Stimulated activated naive B cell treated with anti-CD40 and anti-IgM and Interleukin-4, amounts not matched to agents 10 μg/mL and 1 μg/mL and 100 μg/mL, for 72 hours (primary cell): Measurements from ENCODE around the gene GPD2.
A peak's percentile ranks its signal among the peaks of the same experiment; 100 is the strongest.
"Not testable (repeated sequence)": the region's sequence is repeated elsewhere in the genome, so short reads cannot be mapped to it uniquely, and the experiment has no call there.

Source experiments
- ATAC-seq, 2 donors: fragments of 150-1000 bp; cut with Tn5 transposase; replicated peaks; 2 replicates each; pipeline ENCODE4 v1.10.0; 2021; ENCODE audit warnings: moderate library complexity in 1 of 2
- DNase-seq: peaks from one replicate; pipeline ENCODE4 v3.0.0; 2021
- H3K27ac Mint-ChIP-seq: one replicate; pipeline ENCODE4 v1.8.0; 2022; ENCODE audit warnings: mild to moderate bottlenecking, mixed read lengths
- H3K27me3 Mint-ChIP-seq, 2 donors: one replicate each; pipeline ENCODE4 v1.8.0; 2022; ENCODE audit warnings: mixed read lengths in 2 of 2
- H3K36me3 Mint-ChIP-seq, 2 donors: one replicate each; pipeline ENCODE4 v1.8.0; 2022; ENCODE audit warnings: mixed read lengths in 2 of 2, mild to moderate bottlenecking in 1 of 2
- H3K4me1 Mint-ChIP-seq, 2 donors: one replicate each; pipeline ENCODE4 v1.8.0; 2022; ENCODE audit warnings: mixed read lengths in 2 of 2, mild to moderate bottlenecking in 1 of 2
- H3K4me3 Mint-ChIP-seq, 2 donors: one replicate each; pipeline ENCODE4 v1.8.0; 2022; ENCODE audit warnings: mild to moderate bottlenecking in 2 of 2, mixed read lengths in 2 of 2, moderate library complexity in 1 of 2
- H3K9me3 Mint-ChIP-seq, 2 donors: one replicate each; pipeline ENCODE4 v1.8.0; 2022; ENCODE audit warnings: mixed read lengths in 2 of 2, mild to moderate bottlenecking in 1 of 2

GPD2 gene

DNA sequence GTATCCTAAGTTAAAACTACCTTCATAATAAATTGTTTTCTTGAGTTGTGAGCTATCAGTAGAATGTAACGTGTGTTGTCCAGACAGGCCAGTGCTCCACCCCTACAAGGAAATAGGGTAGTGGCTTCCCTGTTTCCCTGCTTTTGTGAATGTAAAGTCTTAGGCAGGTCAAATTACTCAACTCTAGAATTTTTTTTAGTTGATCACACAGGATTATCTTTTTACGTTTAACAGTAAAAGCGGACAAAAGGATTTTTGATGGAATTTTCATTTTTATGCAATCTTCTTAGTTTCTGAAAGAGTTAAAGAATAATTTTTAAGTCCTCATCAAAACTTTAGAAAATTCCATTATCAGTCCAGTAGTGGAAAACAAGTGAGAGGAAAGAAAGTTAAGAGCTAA, 38.2 kb downstream of the GPD2 start:
- H3K27ac Mint-ChIP-seq = no peak overlapping the region
- H3K4me3 Mint-ChIP-seq = no peak overlapping the region
- H3K4me1 Mint-ChIP-seq = peaks cover 22 to 33% of the 10 kb centered on the region in 2 donors
- no peak for ATAC-seq
- H3K27me3 Mint-ChIP-seq = no peaks in the 10 kb centered on the region
- H3K36me3 Mint-ChIP-seq = peaks cover 6 to 18% of the 10 kb centered on the region in 2 donors
- H3K9me3 Mint-ChIP-seq = no peaks in the 10 kb centered on the region
- DNase-seq = no peak

DNA sequence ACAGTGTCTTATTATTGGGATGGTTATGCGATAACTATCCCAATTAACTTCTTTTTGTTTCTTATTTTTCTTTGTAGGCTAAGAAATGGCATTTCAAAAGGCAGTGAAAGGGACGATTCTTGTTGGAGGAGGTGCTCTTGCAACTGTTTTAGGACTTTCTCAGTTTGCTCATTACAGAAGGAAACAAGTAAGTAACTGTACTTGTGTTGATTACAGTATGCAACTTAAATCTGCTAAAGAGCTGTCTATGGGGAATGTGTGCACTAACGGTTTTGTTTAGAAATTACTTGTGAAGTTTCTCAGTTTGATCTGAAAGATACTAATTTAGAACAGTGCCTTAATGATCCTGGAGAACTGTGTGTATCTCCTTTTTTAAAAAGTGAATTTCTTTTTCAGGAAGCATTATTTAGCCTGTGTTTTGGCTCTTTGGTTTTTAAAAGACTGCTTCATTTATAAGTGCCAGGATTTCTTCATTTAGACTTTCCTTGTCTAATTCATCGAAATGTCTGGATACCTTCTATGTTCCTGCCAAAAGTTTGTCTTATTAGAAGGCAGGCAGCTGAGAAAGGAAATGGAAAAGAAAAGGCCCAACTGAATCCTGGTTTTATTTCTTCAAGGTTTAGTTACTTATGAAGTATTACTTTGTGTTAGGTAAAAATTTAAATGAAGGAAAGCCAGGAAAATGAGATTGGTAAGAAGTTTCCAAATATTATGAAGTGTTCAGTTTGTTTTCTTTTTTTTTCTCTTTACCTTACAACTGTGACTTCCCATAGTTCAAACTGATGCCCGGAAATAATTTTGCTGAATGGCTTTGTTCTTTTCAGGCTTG, 40.1 kb downstream of the GPD2 start:
- DNase-seq = no peak
- Mint-ChIP-seq H3K9me3 (no peaks in the 10 kb centered on the region), H3K27me3 (no peaks in the 10 kb centered on the region), H3K4me1 (peaks cover 11 to 17% of the 10 kb centered on the region in 2 donors), H3K4me3 (no peak overlapping the region), H3K36me3 (peaks cover 12 to 20% of the 10 kb centered on the region in 2 donors), H3K27ac (no peak overlapping the region)
- ATAC-seq = no peak

DNA sequence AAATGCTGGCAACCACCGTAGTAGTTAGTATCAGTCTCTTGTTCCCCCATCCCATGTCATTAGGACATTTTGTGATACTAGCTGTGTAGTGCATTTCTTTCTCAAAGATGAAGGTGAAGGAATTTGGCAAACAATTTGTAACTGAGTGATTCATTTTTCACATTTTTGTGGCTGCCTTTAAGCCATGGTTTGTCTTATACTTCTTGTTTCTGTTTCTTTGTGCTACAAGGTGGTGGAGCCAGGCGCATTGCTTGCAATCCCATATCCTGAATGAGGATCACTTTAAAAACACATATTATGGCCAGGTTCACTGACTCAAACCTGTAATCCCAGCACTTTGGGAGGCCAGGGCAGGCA, 40.6 kb downstream of the GPD2 start:
- H3K9me3 Mint-ChIP-seq = no peaks in the 10 kb centered on the region
- ATAC-seq (peak in 1 of 2 donors; percentile 34), DNase-seq (no peak)
- H3K27ac Mint-ChIP-seq = no peak overlapping the region
- H3K36me3 Mint-ChIP-seq = peaks cover 12 to 20% of the 10 kb centered on the region in 2 donors
- peaks cover 8 to 12% of the 10 kb centered on the region in 2 donors for H3K4me1 Mint-ChIP-seq
- no peak overlapping the region for H3K4me3 Mint-ChIP-seq
- no peaks in the 10 kb centered on the region for H3K27me3 Mint-ChIP-seq

DNA sequence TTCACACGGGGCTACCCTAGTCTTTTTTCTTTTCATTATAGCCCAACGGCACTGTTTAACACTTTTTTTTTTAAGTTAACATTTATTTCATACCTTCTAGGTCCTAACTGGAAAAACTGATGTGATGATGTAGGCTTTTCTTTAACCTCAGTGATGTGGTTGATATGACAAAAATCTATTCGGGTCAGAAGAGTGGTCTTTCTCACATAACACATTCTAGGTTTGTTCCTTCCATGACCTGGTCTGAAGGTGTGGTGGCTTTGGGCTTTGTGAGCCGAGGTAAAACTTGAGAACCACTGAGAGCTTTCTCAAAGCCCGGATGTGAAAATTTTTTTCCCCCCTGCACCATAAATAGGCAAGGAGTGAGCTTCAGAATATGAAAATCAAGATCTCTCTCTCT, 44.2 kb downstream of the GPD2 start:
- H3K27me3 Mint-ChIP-seq = no peaks in the 10 kb centered on the region
- H3K4me3 Mint-ChIP-seq = no peak overlapping the region
- no peaks in the 10 kb centered on the region for H3K9me3 Mint-ChIP-seq
- ATAC-seq (no peak), DNase-seq (no peak)
- H3K36me3 Mint-ChIP-seq = peaks cover 19 to 27% of the 10 kb centered on the region in 2 donors
- no peak overlapping the region for H3K27ac Mint-ChIP-seq
- peaks cover 3 to 18% of the 10 kb centered on the region in 2 donors for H3K4me1 Mint-ChIP-seq

DNA sequence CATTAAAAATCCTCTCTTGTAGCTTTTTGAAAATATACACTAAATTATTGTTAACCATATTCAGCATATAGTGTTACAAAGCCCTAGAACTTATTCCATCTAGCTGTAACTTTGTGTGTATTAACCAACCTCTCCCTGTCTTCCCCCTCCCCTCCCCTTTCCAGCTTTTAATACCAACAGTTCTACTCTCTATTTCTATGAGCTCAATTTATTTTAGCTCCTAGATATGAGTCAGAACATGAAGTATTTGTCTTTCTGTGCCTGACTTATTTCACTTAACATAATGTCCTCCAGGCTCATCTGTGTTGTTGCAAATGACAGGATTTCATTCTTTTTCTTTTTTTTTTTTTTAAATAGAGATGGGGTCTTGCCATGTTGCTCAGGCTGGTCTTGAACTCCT, 45.1 kb downstream of the GPD2 start:
- H3K4me1 Mint-ChIP-seq = peaks cover 3 to 18% of the 10 kb centered on the region in 2 donors
- ATAC-seq (no peak), DNase-seq (no peak)
- no peak overlapping the region for H3K27ac Mint-ChIP-seq
- H3K4me3 Mint-ChIP-seq = no peak overlapping the region
- H3K27me3 Mint-ChIP-seq = no peaks in the 10 kb centered on the region
- peaks cover 19 to 24% of the 10 kb centered on the region in 2 donors for H3K36me3 Mint-ChIP-seq
- no peaks in the 10 kb centered on the region for H3K9me3 Mint-ChIP-seq

DNA sequence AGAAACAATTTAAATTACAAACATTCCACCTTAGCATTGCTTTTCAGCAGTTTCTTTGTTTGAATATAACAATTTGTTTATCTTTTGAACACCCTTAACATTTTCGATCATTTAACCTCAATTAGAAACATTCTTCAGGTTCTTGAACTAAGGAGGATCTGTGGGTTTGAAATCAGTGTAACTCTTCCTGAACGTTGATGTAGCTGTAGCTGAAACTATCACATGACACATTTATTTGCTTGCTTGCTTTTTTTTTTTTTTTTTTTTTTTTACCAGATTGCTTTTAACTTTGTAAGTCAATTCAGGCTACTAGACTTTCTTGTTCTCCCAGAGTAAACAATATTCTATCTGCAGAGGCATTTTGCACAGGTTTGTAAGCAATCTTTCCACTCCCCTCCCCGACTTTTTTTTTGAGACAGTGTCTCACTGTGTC, 47.6 kb downstream of the GPD2 start:
- no peak for DNase-seq
- no peak for ATAC-seq
- Mint-ChIP-seq H3K36me3 (peaks cover 13 to 16% of the 10 kb centered on the region in 2 donors), H3K4me3 (no peak overlapping the region), H3K4me1 (peaks cover under 1 to 14% of the 10 kb centered on the region in 2 donors), H3K9me3 (no peaks in the 10 kb centered on the region), H3K27ac (no peak overlapping the region), H3K27me3 (no peaks in the 10 kb centered on the region)

DNA sequence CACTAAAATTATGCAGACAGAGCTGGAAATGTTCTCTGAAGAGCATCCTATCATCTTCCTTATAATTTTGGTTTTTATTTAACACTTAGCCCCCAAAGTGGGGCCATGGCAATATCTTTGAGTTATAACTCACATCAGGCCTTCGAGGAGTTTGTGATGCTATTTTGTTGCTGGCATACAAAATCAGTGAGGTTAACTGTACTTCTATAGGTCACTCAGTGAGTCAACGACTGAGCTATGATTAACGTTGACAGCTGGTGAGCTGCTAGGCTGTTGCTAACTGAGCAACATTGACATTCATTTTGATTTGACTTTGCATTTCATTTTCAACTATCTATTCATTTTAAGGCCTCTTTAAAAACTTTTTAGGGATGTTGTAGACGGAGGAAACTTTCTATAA, 50.0 kb downstream of the GPD2 start:
- Mint-ChIP-seq H3K9me3 (no peaks in the 10 kb centered on the region), H3K4me1 (peaks cover 2 to 21% of the 10 kb centered on the region in 2 donors), H3K27ac (no peak overlapping the region), H3K27me3 (no peaks in the 10 kb centered on the region), H3K36me3 (peaks cover 7 to 8% of the 10 kb centered on the region in 2 donors), H3K4me3 (no peak overlapping the region)
- DNase-seq = no peak
- no peak for ATAC-seq

DNA sequence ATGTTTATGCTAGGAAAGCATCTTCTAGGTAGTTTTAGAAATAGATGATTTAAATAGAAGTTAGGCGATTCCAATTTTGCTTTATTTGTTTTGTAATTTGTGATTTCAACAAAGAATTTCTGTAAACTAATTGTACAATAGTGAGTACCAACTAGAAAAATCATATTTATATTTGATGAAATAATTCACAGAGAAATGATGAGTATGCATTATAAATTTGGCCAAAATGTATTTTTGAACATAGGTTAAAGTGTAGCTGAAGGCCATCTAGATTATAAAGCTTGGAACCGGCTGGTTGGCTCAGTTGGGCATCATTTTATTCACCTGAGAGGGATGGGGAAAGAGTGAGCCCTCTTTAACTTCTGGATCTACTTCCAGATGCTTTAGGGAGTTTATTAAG, 50.4 kb downstream of the GPD2 start:
- ATAC-seq (no peak), DNase-seq (no peak)
- Mint-ChIP-seq H3K4me1 (peaks cover 2 to 21% of the 10 kb centered on the region in 2 donors), H3K27ac (no peak overlapping the region), H3K4me3 (no peak overlapping the region), H3K27me3 (no peaks in the 10 kb centered on the region), H3K36me3 (peaks cover 7 to 8% of the 10 kb centered on the region in 2 donors), H3K9me3 (no peaks in the 10 kb centered on the region)

DNA sequence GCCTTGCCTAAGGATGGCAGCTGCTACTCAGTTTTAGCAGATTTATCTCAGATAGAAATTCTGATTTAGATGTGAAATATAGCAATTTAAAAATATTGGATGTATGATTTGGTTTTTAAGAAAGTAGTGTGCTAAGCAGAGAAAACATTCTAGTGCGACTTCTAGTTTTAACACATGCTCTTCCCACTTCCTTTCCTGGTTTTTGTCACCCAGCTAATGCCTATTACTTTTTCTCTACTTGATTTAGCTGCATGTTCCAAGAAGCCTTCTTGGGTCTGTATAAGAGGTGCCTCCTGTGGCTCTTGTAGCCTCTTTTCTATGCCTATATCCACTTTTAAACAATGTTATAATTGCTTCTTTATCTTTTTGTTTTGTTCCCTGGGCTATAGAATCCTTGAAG, 53.0 kb downstream of the GPD2 start:
- Mint-ChIP-seq H3K36me3 (peaks cover 4 to 7% of the 10 kb centered on the region in 2 donors), H3K4me1 (peaks cover 9 to 18% of the 10 kb centered on the region in 2 donors), H3K9me3 (no peaks in the 10 kb centered on the region), H3K27ac (no peak overlapping the region), H3K27me3 (no peaks in the 10 kb centered on the region), H3K4me3 (no peak overlapping the region)
- no peak for ATAC-seq
- no peak for DNase-seq

DNA sequence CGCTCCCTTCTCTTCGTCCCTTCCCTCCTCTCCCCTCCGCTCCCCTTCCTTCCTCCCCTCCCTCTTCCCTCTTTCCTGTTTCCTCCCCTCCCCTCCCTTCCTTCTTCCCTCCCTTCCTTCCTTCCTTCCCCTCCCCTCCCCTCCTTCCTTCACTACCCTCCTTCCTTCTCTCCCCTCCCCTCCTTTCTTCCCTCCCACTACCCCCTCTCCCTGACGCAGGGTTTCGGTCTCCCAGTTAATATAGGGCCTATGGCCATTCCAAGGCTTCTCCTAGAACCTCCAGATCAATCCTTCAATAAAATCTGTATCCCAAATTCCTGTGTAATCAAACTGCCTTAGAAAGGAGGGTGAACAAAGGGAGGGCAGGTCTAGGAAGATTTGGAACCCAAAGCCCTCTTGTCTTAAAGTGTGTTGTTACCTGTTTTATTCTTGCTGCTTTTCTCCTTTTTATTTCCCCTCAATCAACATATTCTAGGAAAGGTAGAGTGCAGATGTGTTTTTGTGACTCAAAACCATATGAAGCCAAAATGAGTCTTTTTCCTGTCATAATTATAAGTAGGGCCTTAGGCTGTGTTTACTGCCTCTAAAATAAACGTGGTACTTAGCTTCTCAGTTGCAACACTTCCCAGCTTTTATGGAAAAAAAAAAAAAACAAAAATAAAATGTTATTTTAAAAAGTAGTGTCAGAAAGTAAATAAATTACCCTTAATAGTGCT, 53.7 kb downstream of the GPD2 start:
- H3K4me3 Mint-ChIP-seq = no peak overlapping the region

DNA sequence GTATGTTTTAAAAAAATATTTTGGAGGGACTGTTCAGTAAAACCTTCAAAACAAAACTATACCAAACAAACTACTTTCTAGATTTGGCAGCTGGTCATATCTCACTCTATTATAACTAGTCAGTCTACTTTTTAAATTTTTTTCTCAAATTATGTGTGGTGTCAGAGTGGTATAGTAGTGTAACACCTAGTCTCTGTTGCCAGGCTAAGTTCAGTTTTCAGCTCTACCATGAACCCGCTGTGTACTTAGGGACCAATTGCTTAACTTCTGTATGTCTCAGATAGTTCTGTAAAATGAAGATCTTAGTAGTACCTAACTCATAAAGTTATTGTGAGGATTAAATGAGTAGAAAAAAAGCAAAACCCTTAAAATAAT, 54.3 kb downstream of the GPD2 start:
- DNase-seq (no peak), ATAC-seq (no peak)
- no peak overlapping the region for H3K4me3 Mint-ChIP-seq
- peaks cover 0 to 1% of the 10 kb centered on the region in 2 donors for H3K36me3 Mint-ChIP-seq
- no peaks in the 10 kb centered on the region for H3K27me3 Mint-ChIP-seq
- peaks cover 9 to 18% of the 10 kb centered on the region in 2 donors for H3K4me1 Mint-ChIP-seq
- no peaks in the 10 kb centered on the region for H3K9me3 Mint-ChIP-seq
- no peak overlapping the region for H3K27ac Mint-ChIP-seq

More for the DNA sequence above, 53.7 kb downstream of the GPD2 start:
- peaks cover 9 to 18% of the 10 kb centered on the region in 2 donors for H3K4me1 Mint-ChIP-seq
- peaks cover 1 to 3% of the 10 kb centered on the region in 2 donors for H3K36me3 Mint-ChIP-seq
- H3K27ac Mint-ChIP-seq = no peak overlapping the region
- no peak for ATAC-seq
- H3K9me3 Mint-ChIP-seq = no peaks in the 10 kb centered on the region
- no peaks in the 10 kb centered on the region for H3K27me3 Mint-ChIP-seq
- DNase-seq = no peak

DNA sequence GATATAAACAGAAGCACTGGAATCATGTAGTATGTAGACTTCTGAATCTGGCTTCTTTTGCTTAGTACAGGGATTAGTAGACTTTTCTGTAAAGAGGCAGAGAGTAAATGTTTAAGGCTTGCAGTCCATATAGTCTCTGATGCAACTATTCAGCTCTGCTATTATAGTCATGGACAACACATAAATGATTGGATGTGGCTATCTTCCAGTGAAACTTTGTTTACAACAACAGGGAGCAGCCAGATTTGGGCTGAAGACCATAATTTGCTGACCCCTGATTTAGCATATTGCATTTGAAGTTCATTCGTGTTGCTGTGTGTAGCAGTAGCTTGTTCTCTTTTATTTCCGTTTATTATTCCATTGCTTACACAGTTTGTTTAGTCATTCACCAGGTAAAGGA, 55.0 kb downstream of the GPD2 start:
- Mint-ChIP-seq H3K36me3 (peaks cover 0 to 1% of the 10 kb centered on the region in 2 donors), H3K27me3 (no peaks in the 10 kb centered on the region), H3K4me1 (peaks cover 9 to 18% of the 10 kb centered on the region in 2 donors), H3K27ac (no peak overlapping the region), H3K9me3 (no peaks in the 10 kb centered on the region), H3K4me3 (no peak overlapping the region)
- ATAC-seq (no peak), DNase-seq (no peak)

DNA sequence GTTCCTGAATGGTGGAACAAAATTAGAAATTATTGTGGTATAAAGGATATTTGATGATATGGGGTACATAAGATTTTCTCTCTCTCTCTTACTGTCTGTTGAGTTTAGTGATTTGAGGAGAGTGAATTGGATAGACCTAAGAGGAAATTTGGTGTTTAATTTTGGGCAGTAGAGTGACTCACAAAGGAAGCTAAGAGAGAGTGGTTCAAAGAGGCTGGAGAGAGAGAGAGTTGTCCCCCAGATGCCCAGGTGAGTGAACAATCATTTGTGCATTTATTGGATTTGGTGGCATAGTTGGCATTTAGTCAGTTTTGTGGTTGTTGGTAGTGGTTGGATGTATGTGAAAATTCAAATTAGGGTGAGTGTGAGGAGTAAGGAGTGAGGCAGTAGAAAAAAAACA, 56.8 kb downstream of the GPD2 start:
- Mint-ChIP-seq H3K4me1 (peaks cover 9 to 18% of the 10 kb centered on the region in 2 donors), H3K9me3 (no peaks in the 10 kb centered on the region), H3K36me3 (peaks cover 1 to 3% of the 10 kb centered on the region in 2 donors), H3K27ac (no peak overlapping the region), H3K4me3 (no peak overlapping the region), H3K27me3 (no peaks in the 10 kb centered on the region)
- DNase-seq (no peak), ATAC-seq (no peak)

DNA sequence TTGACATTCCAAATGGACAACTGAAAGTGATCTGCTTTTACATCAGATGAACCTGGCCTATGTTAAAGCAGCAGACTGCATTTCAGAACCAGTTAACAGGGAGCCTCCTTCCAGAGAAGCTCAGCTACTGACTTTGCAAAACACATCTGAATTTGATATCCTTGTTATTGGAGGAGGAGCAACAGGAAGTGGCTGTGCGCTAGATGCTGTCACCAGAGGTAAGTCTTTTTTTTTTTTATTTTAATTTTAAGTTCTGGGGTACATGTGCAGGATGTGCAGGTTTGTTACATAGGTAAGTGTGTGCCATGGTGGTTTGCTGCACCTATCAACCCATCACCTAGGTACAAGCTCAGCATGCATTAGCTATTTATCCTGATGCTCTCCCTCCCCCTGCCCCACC, 59.8 kb downstream of the GPD2 start:
- not testable (repeated sequence) for H3K27ac Mint-ChIP-seq, H3K36me3 Mint-ChIP-seq, ATAC-seq, DNase-seq, H3K27me3 Mint-ChIP-seq, H3K4me1 Mint-ChIP-seq, H3K9me3 Mint-ChIP-seq, H3K4me3 Mint-ChIP-seq

DNA sequence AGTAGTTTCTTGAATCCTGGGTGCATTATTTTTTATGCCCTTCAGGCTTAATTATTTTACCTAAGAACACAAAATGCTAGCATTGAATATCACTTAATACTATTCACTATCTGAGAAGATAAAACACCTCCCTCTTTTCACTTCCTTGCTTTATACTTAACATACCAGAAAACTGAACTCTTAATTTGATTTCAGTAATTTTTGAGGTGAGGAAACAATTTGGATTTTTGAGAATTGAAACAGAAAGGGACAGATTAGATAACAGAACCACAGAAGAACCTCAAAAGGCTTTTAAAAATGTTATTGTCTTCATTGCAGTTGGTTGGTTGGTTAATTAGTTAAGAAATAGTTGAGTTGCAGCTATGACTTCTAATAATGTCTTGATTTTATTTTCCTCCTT, 69.5 kb downstream of the GPD2 start:
- ATAC-seq = peak in 1 of 2 donors; percentile 68
- Mint-ChIP-seq H3K4me3 (no peak overlapping the region), H3K36me3 (peaks cover 8 to 11% of the 10 kb centered on the region in 2 donors), H3K9me3 (no peaks in the 10 kb centered on the region), H3K4me1 (peaks cover 7 to 20% of the 10 kb centered on the region in 2 donors), H3K27me3 (no peaks in the 10 kb centered on the region), H3K27ac (peak overlapping the region; percentile 42)
- no peak for DNase-seq
